ENCODE measurements around the gene PES1.

DNA sequence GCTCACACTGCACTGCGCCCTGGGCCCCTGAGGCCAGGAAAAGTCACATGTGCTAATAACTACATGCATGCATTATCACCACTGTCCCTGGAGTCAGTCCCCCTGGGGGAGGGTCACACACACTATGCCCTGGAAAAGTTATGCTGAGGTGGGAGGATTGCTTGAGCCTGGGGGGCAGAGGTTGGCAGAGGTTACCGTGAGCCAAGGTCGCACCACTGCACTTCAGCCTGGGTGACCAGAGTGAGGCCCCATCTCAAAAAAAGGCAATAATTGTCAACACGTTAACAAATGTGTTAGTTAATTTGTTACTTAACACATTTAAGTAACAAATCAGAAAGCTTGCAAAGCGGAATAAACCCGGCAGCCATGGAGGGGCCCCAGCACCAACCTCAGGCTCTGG, 31.8 kb downstream of the PES1 start:
- TF ChIP-seq MYC (CRISPR knock-in tag; IDR thresholded peaks at IDR 0.05; ENCODE audit: borderline replicate concordance) (no peak), KLF16 (CRISPR knock-in tag; IDR thresholded peaks at IDR 0.05) (no peak)

Data from HepG2 (cell line).